Transverse colon (tissue), 4 donors: ENCODE results near the gene RACK1. TPM values are rescaled to one million over a fixed set of nuclear protein-coding genes. Genes with fewer than 3 reads are reported as not detected.
"Not testable (repeated sequence)": the region's sequence is repeated elsewhere in the genome, so short reads cannot be mapped to it uniquely, and the experiment has no call there.

Experiments
- DNase-seq: peaks from one replicate; pipeline ENCODE4 v3.0.0-alpha.2; 2019
- H3K27ac ChIP-seq, 4 donors: fragments of 200-600 bp; sonication (generic); 2 replicates each; pipeline ENCODE4 v1.5.1; 2016 to 2018; ENCODE audit warnings: inconsistent platforms in 4 of 4
- H3K27me3 ChIP-seq: fragments of 200-600 bp; sonication (generic); 2 replicates; pipeline ENCODE4 v1.5.1; 2017; ENCODE audit warnings: inconsistent platforms
- H3K36me3 ChIP-seq, 4 donors: fragments of 200-600 bp; sonication (generic); 2 replicates each; pipeline ENCODE4 v1.5.1; 2017 to 2019; ENCODE audit warnings: inconsistent platforms in 4 of 4
- H3K4me1 ChIP-seq, 4 donors: fragments of 200-600 bp; sonication (generic); 2 replicates each; pipeline ENCODE4 v1.5.1; 2017 to 2020; ENCODE audit warnings: inconsistent platforms in 4 of 4
- H3K4me3 ChIP-seq, 4 donors: fragments of 200-600 bp; sonication (generic); 1 replicate in 1 of 4; 2 replicates in 3 of 4; pipeline versions ENCODE4 v1.5.1 to v1.6.1; 2017 to 2019; ENCODE audit warnings: inconsistent platforms in 4 of 4
- H3K9me3 ChIP-seq, 2 donors: fragments of 200-600 bp; sonication (generic); 2 replicates each; pipeline ENCODE4 v1.5.1; 2017 to 2019; ENCODE audit warnings: inconsistent platforms in 2 of 2
- EP300 ChIP-seq: sonication (generic); formaldehyde crosslinking; IDR thresholded peaks from one replicate; pipeline ENCODE4 v1.6.1; 2017; ENCODE audit warnings: antibody characterized with exemption, low read depth
- POLR2A ChIP-seq: fragments of 450-650 bp; IDR thresholded peaks from one replicate; pipeline ENCODE4 v1.6.1; 2016; ENCODE audit warnings: antibody characterized with exemption, mild to moderate bottlenecking, moderate library complexity
- POLR2AphosphoS5 ChIP-seq, 3 donors: sonication (generic); formaldehyde crosslinking; IDR thresholded peaks; one replicate each; pipeline ENCODE4 v1.6.1; 2016; ENCODE audit warnings: antibody characterized with exemption in 3 of 3
- WGBS, 2 donors: methylation state at CpG; one replicate each; pipeline ENCODE4 v1.1.5; 2018; ENCODE audit warnings: low coverage in 1 of 2; 5-methylcytosine and 5-hydroxymethylcytosine counted together
- in situ Hi-C, 4 donors: fragments of 200-750 bp; cut with MboI; loops; one replicate each; pipeline versions ENCODE4 v1.15.0 to v1.15.1; 2017; ENCODE audit warnings: low sequenced_read_pairs in 3 of 4, low pct_ligation_motif_present in 1 of 4, low pct_unique_long_range_greater_than_20kb in 1 of 4
- intact Hi-C: fragments of 100-400 bp; cut with DNase I; formaldehyde crosslinking; loops from one replicate; pipeline ENCODE4 v1.15.1; 2023; ENCODE audit warnings: low total_unique reads
- total RNA-seq, 4 donors: library from RNA; depleted of rRNA; stranded (reverse); fragments of >200 nt; gene quantifications; one replicate each; pipeline ENCODE4 v1.1.0, GENCODE V29; 2016
- TF ChIP-seq, protein P1 (sequence below), 5 experiments: fragments of 200-600 bp in 3 of 5; fragments of 450-650 bp in 2 of 5; sonication (generic) in 3 of 5; IDR thresholded peaks; 1 replicate in 2 of 5; 2 replicates in 3 of 5; pipeline ENCODE4 v1.5.1; 2016 to 2017; ENCODE audit warnings: antibody characterized with exemption in 5 of 5, inconsistent platforms in 3 of 5, mild to moderate bottlenecking in 2 of 5, moderate library complexity in 1 of 5

The RACK1 gene
- total RNA-seq, 4 donors from 2014 or later = 1,633 to 1,930 (median 1,753) TPM

GRCh38 chr5:181215997-181216989, 27.4 kb downstream of the RACK1 start:
- H3K27me3 ChIP-seq = no peaks in the 10 kb centered on the region
- no peak for DNase-seq
- H3K9me3 ChIP-seq = no peaks in the 10 kb centered on the region
- WGBS, 2 donors = 36 to 44% methylated on average over 22 to 44 of the region's 44 CpGs
- H3K27ac ChIP-seq = peak overlapping the region in 3 of 4 donors; percentile 71 to 81 (median 78)
- intact Hi-C loops = no loop called here
- in situ Hi-C loops = no loop called here
- peak overlapping the region in 3 of 4 donors; percentile 19 to 51 (median 39) for H3K4me3 ChIP-seq
- no peaks in the 10 kb centered on the region for H3K36me3 ChIP-seq
- TF ChIP-seq EP300 = no peak
- TF ChIP-seq, protein P1, sequence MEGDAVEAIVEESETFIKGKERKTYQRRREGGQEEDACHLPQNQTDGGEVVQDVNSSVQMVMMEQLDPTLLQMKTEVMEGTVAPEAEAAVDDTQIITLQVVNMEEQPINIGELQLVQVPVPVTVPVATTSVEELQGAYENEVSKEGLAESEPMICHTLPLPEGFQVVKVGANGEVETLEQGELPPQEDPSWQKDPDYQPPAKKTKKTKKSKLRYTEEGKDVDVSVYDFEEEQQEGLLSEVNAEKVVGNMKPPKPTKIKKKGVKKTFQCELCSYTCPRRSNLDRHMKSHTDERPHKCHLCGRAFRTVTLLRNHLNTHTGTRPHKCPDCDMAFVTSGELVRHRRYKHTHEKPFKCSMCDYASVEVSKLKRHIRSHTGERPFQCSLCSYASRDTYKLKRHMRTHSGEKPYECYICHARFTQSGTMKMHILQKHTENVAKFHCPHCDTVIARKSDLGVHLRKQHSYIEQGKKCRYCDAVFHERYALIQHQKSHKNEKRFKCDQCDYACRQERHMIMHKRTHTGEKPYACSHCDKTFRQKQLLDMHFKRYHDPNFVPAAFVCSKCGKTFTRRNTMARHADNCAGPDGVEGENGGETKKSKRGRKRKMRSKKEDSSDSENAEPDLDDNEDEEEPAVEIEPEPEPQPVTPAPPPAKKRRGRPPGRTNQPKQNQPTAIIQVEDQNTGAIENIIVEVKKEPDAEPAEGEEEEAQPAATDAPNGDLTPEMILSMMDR (IDR thresholded peaks at IDR 0.05) = no peak
- TF ChIP-seq POLR2A = no peak
- TF ChIP-seq POLR2AphosphoS5 (IDR thresholded peaks at IDR 0.05) = no peak
- peaks cover 0 to 27% (median 23%) of the 10 kb centered on the region in 4 donors for H3K4me1 ChIP-seq

DNA sequence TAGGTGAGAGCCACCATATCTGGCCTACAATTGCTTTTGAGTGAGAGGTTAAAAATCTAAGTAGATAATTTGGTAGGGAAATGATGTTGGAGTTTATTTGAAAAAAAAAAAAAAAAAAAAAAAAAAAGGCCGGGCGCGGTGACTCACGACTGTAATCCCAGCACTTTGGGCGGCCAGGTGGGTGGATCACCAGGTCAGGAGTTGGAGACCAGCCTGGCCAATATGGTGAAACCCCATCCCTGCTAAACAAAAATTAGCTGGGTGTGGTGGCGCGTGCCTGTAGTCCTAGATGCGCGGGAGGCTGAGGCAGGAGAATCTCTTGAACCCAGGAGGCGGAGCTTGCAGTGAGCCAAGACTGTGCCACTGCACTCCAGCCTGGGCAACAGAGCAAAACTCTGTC, 29.5 kb downstream of the RACK1 start:
- H3K27ac ChIP-seq, in situ Hi-C loops, H3K27me3 ChIP-seq, DNase-seq, intact Hi-C loops, H3K4me3 ChIP-seq, H3K9me3 ChIP-seq, H3K36me3 ChIP-seq: not testable (repeated sequence)
- peaks cover 0 to 27% (median 23%) of the 10 kb centered on the region in 4 donors for H3K4me1 ChIP-seq
- WGBS, 2 donors = 40 to 83% methylated on average over 1 to 10 of the region's 10 CpGs

DNA sequence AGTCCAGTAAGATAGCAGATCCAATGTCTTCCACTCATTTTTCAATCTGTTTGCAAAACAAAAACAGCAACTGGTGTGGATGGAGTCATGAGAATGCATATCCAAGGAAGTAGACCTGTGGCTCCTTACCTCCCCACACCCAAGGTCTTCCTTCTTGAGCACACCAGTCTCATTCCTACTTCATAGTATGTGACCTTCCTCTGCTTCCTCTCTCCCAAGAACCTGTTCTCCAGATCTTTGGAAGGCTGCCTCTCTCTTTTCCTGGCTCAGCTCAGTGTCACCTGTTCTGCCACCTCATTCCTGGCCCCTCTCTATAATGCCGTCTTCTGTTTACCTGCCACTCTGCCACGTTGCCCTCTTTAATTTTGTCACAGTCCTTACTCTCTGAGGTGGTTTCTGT, 30.8 kb downstream of the RACK1 start:
- Histone ChIP-seq H3K27me3 (no peaks in the 10 kb centered on the region), H3K4me1 (peaks cover 0 to 21% (median 19%) of the 10 kb centered on the region in 4 donors), H3K9me3 (no peaks in the 10 kb centered on the region), H3K4me3 (no peak overlapping the region), H3K36me3 (no peaks in the 10 kb centered on the region), H3K27ac (no peak overlapping the region)
- 57 to 62% methylated on average over 2 of the region's 2 CpGs for WGBS, 2 donors
- no peak for DNase-seq
- intact Hi-C loops = no loop called here
- no peak for TF ChIP-seq POLR2AphosphoS5 (IDR thresholded peaks at IDR 0.05)
- no peak for TF ChIP-seq POLR2A
- in situ Hi-C loops = no loop called here

DNA sequence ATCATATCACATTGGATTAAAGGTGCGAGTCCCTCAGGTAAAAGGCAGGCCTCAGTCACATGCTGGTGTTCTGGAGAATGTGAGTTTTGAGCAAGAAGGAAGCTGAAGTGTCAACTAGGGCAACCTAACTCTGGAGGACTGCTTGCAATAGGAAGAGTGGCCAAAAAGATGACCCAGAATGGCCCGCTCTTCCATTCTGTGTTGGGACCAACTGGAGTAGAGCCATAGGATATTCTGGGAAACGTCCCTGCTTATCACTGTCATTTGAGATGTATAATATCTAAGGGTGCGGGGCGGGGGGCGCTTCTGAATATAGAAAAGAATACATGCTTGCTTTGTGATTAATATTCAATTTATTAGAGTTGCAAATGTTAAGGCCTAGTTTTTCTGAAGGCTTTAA, 31.6 kb downstream of the RACK1 start:
- Histone ChIP-seq H3K9me3 (no peaks in the 10 kb centered on the region), H3K27ac (no peak overlapping the region), H3K4me1 (peaks cover 0 to 16% (median 13%) of the 10 kb centered on the region in 4 donors), H3K36me3 (no peaks in the 10 kb centered on the region), H3K4me3 (no peak overlapping the region), H3K27me3 (no peaks in the 10 kb centered on the region)
- no peak for DNase-seq
- TF ChIP-seq EP300 (no peak), POLR2A (no peak), POLR2AphosphoS5 (IDR thresholded peaks at IDR 0.05) (no peak)
- TF ChIP-seq, protein P1 (IDR thresholded peaks at IDR 0.05) = no peak
- in situ Hi-C loops (no loop called here), intact Hi-C loops (no loop called here)
- 92 to 96% methylated on average over 5 to 6 of the region's 6 CpGs for WGBS, 2 donors

DNA sequence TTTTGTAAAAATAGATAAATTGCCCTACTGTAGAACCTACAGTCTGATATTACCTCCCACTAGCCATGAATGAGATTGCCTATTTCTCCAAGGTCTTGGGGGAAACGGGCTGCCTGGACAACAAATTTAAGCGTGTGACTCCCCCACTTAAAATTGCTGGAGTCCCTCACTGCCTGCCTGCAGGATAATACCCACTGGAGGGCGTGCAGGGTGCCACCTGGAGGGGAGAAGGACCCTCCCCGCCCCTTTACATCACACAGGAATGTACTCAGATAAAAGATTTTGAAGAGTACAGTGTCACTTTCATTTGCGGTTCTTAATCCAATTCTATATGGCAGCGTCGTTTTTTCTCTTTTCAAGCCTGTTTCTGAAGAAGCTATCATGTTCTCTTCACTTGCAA, 32.5 kb downstream of the RACK1 start:
- H3K4me3 ChIP-seq = no peak overlapping the region
- intact Hi-C loops (no loop called here), in situ Hi-C loops (no loop called here)
- no peak overlapping the region for H3K27ac ChIP-seq
- WGBS, 2 donors = 65 to 70% methylated on average over 2 to 7 of the region's 7 CpGs
- no peaks in the 10 kb centered on the region for H3K9me3 ChIP-seq
- no peaks in the 10 kb centered on the region for H3K27me3 ChIP-seq
- no peaks in the 10 kb centered on the region for H3K36me3 ChIP-seq
- H3K4me1 ChIP-seq = peaks cover 0 to 18% (median 10%) of the 10 kb centered on the region in 4 donors
- DNase-seq = no peak
- TF ChIP-seq EP300 (no peak), POLR2AphosphoS5 (IDR thresholded peaks at IDR 0.05) (no peak)

GRCh38 chr5:181210698-181211097, 33.0 kb downstream of the RACK1 start:
- H3K4me3 ChIP-seq, H3K9me3 ChIP-seq, intact Hi-C loops, H3K27ac ChIP-seq, in situ Hi-C loops, H3K36me3 ChIP-seq, DNase-seq, H3K27me3 ChIP-seq: not testable (repeated sequence)
- WGBS, 2 donors = 88 to 96% methylated on average over 4 to 17 of the region's 17 CpGs
- peaks cover 0 to 19% (median 11%) of the 10 kb centered on the region in 4 donors for H3K4me1 ChIP-seq

- in situ Hi-C loops, H3K9me3 ChIP-seq, DNase-seq, H3K27ac ChIP-seq, H3K4me3 ChIP-seq, intact Hi-C loops, H3K36me3 ChIP-seq, H3K27me3 ChIP-seq: not testable (repeated sequence)
- peaks cover 0 to 24% (median 16%) of the 10 kb centered on the region in 4 donors for H3K4me1 ChIP-seq
- WGBS, 2 donors = 66 to 80% methylated on average over 6 to 11 of the region's 11 CpGs
Measured at GRCh38 chr5:181210148-181210547, 33.6 kb downstream of the RACK1 start.

- 85 to 90% methylated on average over 18 to 24 of the region's 24 CpGs for WGBS, 2 donors
- DNase-seq, H3K36me3 ChIP-seq, intact Hi-C loops, H3K4me3 ChIP-seq, H3K9me3 ChIP-seq, H3K27me3 ChIP-seq, in situ Hi-C loops, H3K27ac ChIP-seq: not testable (repeated sequence)
- H3K4me1 ChIP-seq = peaks cover 0 to 34% (median 28%) of the 10 kb centered on the region in 4 donors
Measured at GRCh38 chr5:181209006-181209405, 34.7 kb downstream of the RACK1 start.
